ENCODE measurements around the gene PALB2. TPM values are rescaled to one million over a fixed set of nuclear protein-coding genes. Genes with fewer than 3 reads are reported as not detected.

The PALB2 gene
- total RNA-seq (2014; rRNA removed; shearing (Covaris generic)) = 21.7 and 26.1 TPM in 2 replicates

DNA sequence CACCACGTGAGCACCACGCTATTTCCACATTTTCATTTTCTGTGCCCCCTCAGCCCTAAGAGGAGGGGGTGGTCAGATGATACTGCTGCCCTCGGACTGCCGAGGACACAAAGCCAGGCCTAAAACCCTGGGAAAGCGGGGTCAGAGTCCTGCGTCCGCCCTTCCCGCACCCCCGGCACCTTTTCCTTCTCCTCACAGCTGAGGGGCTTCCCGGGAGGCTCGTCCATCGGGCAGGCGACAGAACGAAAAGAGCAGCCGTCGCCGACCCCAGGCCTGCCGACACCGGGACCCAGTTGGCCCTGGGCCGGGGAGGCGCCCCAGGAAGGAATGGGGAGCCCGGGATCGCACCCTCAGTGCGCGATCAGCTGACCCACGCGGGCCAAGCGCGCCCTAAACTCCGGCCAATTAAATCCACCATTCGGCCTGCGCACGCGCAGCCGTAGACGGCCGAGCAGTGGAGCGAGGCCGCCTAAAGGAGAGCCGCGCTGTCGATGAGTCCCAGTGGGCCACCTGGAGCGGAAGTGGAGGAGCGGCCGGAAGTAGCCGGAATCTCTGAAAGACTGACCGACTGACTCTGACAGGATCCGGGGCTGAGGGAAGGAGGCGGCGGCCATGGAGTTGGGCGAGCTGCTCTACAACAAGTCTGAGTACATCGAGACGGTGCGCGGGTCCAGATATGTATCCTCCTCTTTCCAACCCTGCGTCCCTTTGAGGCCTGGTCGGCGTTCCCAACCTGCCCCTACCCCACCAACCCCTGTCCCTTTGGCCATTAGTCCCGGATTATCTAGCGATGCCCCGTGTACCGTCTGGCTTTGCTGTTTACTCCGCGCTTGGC is at the start of gene PALB2, which contains the start of gene DCTN5:
TSS of gene PALB2 (minus strand) at position 380 of the 835 bp plus-strand sequence. CDS start at position 227, 153 bp downstream.
TSS of gene DCTN5 (plus strand) at position 536 of the 835 bp plus-strand sequence. CDS start at position 613, 77 bp downstream.
- peak; percentile 96 for DNase-seq
- Histone ChIP-seq H3K36me3 (replicated peaks; ENCODE audit: control insufficient read depth, insufficient read depth, low read length) (peaks cover 7% of the 10 kb centered on the region), H3K27me3 (ENCODE audit: control insufficient read depth, insufficient read depth, low read length) (no peaks in the 10 kb centered on the region), H3K4me3 (ENCODE audit: insufficient read depth, low read depth, low read length) (peak within 1 kb of the TSS; percentile 81)

GRCh38 chr16:23689442-23690187 is 48.5 kb upstream of the PALB2 start:
- H3K27me3 ChIP-seq (ENCODE audit: control insufficient read depth, insufficient read depth, low read length) = no peaks in the 10 kb centered on the region
- H3K4me3 ChIP-seq (ENCODE audit: insufficient read depth, low read depth, low read length) = no peak overlapping the region
- no peak for DNase-seq
- H3K36me3 ChIP-seq (replicated peaks; ENCODE audit: control insufficient read depth, insufficient read depth, low read length) = peaks cover 45% of the 10 kb centered on the region

DNA sequence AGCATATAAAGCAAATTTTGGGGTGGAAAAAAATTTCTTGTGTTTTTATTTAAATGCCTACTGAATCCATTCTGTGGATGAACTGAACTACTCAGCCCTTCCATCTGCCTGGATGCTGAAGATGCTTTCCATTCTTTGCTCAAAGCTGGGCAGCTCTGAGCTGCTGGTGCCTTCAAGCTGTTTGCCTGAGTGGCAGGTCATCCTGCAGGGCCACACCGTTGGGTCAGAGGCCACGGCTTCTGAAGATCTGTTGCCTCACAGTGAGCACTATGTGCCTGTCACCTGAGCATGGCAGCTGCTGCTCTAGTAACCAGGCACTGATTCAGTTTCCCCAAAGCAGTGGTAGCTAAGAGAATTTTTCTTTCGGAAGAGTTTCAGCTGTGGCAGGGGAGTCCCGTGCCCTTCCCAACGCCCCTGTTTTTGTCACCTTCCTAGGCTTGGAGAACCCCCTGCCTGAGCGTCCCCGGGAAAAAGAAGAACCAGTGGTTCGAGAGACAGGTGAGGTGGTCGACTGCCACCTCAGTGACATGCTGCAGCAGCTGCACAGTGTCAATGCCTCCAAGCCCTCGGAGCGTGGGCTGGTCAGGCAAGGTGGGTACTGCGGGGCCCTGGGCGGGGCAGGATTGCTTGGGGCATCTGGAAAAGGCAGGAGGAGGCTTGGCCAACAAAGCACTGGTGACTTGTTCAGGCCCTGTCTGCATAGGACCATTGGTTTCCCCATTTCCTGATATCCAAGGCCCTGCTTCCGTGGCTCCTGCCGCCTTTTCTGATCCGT is 46.1 kb upstream of the PALB2 start:
- Histone ChIP-seq H3K4me3 (ENCODE audit: insufficient read depth, low read depth, low read length) (no peak overlapping the region), H3K36me3 (replicated peaks; ENCODE audit: control insufficient read depth, insufficient read depth, low read length) (peaks cover 63% of the 10 kb centered on the region), H3K27me3 (ENCODE audit: control insufficient read depth, insufficient read depth, low read length) (no peaks in the 10 kb centered on the region)
- DNase-seq = no peak

DNA sequence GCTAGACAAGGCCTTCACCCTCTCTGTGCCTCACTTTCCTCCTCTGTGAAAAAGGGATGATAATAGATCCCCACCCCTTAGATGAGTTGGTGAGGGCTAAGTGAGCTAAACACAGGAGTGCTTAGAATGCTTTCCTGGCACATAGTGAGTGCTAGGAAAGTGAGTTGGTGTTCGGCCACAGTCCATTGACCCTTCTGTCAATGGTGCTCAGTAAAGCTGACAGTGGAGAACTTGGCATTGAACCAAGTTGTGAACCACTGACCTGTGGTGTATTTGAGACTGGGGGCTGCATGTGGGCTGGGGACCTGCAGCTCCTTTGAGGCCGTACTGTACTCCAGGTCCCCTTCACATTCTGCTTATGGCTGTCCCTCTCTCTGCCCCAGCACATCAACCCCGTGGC is 42.4 kb upstream of the PALB2 start:
- DNase-seq = no peak
- no peaks in the 10 kb centered on the region for H3K27me3 ChIP-seq (ENCODE audit: control insufficient read depth, insufficient read depth, low read length)
- H3K4me3 ChIP-seq (ENCODE audit: insufficient read depth, low read depth, low read length) = no peak overlapping the region
- peaks cover 66% of the 10 kb centered on the region for H3K36me3 ChIP-seq (replicated peaks; ENCODE audit: control insufficient read depth, insufficient read depth, low read length)

GRCh38 chr16:23682181-23682580 is 41.1 kb upstream of the PALB2 start:
- no peaks in the 10 kb centered on the region for H3K27me3 ChIP-seq (ENCODE audit: control insufficient read depth, insufficient read depth, low read length)
- DNase-seq = no peak
- H3K36me3 ChIP-seq (replicated peaks; ENCODE audit: control insufficient read depth, insufficient read depth, low read length) = peaks cover 53% of the 10 kb centered on the region
- H3K4me3 ChIP-seq (ENCODE audit: insufficient read depth, low read depth, low read length) = no peak overlapping the region

DNA sequence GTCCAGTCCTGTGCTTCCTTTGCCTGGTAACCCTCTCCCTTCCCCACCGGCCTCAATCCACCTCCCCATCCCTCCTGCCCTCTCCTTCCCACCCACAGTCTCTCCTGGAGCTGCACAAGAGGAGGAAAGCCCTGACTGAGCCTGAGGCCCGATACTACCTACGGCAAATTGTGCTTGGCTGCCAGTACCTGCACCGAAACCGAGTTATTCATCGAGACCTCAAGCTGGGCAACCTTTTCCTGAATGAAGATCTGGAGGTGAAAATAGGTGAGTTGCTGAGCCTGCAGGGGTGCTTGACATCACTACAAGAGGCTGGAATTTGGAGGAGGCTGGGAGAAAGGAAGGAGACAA is 38.9 kb upstream of the PALB2 start:
- no peaks in the 10 kb centered on the region for H3K27me3 ChIP-seq (ENCODE audit: control insufficient read depth, insufficient read depth, low read length)
- H3K4me3 ChIP-seq (ENCODE audit: insufficient read depth, low read depth, low read length) = peak overlapping the region; percentile 98
- peaks cover 41% of the 10 kb centered on the region for H3K36me3 ChIP-seq (replicated peaks; ENCODE audit: control insufficient read depth, insufficient read depth, low read length)
- DNase-seq = peak; percentile 55

DNA sequence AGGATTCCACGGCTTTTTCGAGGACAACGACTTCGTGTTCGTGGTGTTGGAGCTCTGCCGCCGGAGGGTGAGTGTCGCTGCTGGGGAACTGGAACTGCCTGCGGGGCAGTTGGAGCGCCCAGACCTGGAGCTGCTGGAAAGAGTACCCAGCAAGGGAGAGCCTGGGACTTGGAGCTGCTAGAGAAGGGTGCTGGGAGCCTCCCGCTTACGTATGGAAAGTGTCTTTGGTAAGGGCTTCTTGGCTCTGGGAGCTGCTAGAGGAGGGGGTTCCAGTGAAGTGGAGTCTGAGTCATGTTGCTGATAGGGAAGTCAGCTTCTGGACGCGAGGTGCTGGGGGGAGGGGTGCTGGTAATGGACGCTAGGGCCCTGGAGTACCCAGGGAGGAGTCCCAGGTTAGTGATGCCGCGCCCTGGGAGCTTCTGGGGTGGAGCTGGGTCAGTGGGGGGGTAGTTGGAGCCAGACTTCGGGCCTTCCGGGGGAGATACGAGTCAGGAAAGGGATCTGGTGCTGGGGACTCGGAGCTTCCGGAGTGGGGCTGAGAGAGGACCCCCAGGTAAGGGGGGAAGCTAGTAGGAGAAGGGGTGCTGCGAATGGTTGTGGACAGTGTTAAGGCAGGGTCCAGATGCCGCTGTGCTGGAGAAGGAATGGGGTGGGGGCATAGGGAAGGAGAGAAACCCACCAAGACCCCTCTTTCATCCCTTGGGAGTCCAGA is 38.3 kb upstream of the PALB2 start:
- H3K4me3 ChIP-seq (ENCODE audit: insufficient read depth, low read depth, low read length) = peak overlapping the region; percentile 98
- H3K36me3 ChIP-seq (replicated peaks; ENCODE audit: control insufficient read depth, insufficient read depth, low read length) = peaks cover 41% of the 10 kb centered on the region
- DNase-seq = peak; percentile 81
- H3K27me3 ChIP-seq (ENCODE audit: control insufficient read depth, insufficient read depth, low read length) = no peaks in the 10 kb centered on the region

DNA sequence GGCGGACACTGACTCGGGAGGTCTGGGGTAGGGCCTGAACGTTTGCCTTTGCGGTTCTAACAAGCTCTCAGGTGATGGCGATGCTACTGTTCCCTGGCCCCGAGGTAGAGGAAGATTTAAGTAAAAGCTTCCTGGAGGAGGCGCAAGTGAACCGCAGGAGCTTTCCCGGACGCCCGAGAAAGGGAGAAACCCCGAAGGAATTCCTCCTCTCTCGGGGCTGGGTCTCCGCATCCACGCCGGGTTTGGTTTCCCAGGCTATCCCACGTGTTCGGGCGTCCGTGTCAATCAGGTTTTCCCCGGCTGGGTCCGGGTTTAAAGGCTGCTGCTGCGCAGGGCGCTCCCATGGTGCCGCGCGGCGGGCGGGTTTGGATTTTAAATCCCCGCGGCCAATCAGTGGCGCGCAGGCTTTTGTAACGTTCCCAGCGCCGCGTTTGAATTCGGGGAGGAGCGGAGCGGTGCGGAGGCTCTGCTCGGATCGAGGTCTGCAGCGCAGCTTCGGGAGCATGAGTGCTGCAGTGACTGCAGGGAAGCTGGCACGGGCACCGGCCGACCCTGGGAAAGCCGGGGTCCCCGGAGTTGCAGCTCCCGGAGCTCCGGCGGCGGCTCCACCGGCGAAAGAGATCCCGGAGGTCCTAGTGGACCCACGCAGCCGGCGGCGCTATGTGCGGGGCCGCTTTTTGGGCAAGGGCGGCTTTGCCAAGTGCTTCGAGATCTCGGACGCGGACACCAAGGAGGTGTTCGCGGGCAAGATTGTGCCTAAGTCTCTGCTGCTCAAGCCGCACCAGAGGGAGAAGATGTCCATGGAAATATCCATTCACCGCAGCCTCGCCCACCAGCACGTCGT is 37.5 kb upstream of the PALB2 start, which contains the start of gene PLK1:
TSS of gene PLK1 (plus strand) at position 460 of the 844 bp plus-strand sequence. CDS start at position 504, 44 bp downstream.
- DNase-seq = peak; percentile 95
- Histone ChIP-seq H3K4me3 (ENCODE audit: insufficient read depth, low read depth, low read length) (peak within 1 kb of the TSS; percentile 98), H3K36me3 (replicated peaks; ENCODE audit: control insufficient read depth, insufficient read depth, low read length) (peaks cover 36% of the 10 kb centered on the region), H3K27me3 (ENCODE audit: control insufficient read depth, insufficient read depth, low read length) (no peaks in the 10 kb centered on the region)

DNA sequence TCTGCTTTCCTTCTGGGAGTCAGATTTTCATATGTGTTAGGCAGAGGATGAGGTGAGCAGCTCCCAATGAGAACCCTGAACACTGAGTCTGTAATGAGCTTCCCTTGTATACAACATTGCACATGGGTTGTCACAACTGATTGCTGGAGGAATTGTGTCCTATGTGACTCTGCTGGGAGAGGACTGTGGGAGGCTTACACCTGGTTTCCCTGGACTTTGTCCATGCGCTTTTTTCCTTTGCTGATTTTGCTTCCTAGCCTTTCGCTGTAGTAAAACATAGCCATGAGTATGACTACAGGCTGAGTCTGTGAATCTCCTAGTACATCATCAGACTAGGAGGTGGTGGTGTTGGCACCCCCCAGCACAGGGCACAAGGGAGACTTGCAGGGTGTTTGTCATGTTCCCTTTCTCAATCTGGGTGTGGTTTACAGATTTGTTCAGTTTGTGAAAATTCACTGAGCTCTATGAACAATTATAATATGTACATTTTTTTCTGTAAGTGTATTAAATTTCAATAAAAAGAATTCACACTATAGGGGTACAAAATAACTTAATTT is 35.9 kb upstream of the PALB2 start:
- Histone ChIP-seq H3K36me3 (replicated peaks; ENCODE audit: control insufficient read depth, insufficient read depth, low read length) (peaks cover 23% of the 10 kb centered on the region), H3K4me3 (ENCODE audit: insufficient read depth, low read depth, low read length) (no peak overlapping the region), H3K27me3 (ENCODE audit: control insufficient read depth, insufficient read depth, low read length) (no peaks in the 10 kb centered on the region)
- no peak for DNase-seq

- Histone ChIP-seq H3K36me3 (replicated peaks; ENCODE audit: control insufficient read depth, insufficient read depth, low read length) (peaks cover 13% of the 10 kb centered on the region), H3K4me3 (ENCODE audit: insufficient read depth, low read depth, low read length) (no peak overlapping the region), H3K27me3 (ENCODE audit: control insufficient read depth, insufficient read depth, low read length) (no peaks in the 10 kb centered on the region)
- DNase-seq = no peak
Measured at GRCh38 chr16:23673971-23674614, 33.0 kb upstream of the PALB2 start.

DNA sequence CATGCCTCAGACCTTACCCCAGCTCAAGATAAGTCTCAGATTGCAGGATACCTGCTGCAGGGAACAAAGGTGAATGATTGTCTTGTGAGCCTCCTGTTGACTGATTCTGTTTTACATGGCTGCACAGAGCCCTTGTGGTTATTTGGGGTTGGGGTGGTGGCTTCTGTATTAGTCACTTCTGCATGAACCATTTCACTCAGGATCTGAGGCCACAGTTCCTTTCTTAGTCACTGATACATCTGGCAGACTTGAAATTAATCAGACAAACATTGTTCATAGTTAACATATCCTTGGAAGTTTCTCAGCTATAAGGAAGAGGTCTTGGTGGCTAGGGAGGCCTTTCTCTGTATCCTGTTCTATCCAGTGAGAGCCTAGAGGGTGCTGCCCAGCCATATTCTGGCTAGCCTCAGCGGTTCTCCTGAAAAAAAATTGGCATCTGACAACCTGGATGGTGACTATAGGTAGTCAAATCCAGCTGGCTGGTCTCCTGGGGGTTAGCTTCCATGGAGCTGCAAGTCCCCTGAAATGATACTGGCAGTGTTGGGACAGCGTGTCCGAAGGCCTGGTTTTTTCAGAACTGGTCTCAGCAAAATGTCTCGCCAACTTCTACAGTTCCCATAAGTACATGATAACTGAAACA is 29.1 kb upstream of the PALB2 start:
- no peak overlapping the region for H3K4me3 ChIP-seq (ENCODE audit: insufficient read depth, low read depth, low read length)
- H3K27me3 ChIP-seq (ENCODE audit: control insufficient read depth, insufficient read depth, low read length) = no peaks in the 10 kb centered on the region
- DNase-seq = no peak
- peaks cover 34% of the 10 kb centered on the region for H3K36me3 ChIP-seq (replicated peaks; ENCODE audit: control insufficient read depth, insufficient read depth, low read length)

- H3K27me3 ChIP-seq (ENCODE audit: control insufficient read depth, insufficient read depth, low read length) = no peaks in the 10 kb centered on the region
- peaks cover 34% of the 10 kb centered on the region for H3K36me3 ChIP-seq (replicated peaks; ENCODE audit: control insufficient read depth, insufficient read depth, low read length)
- no peak overlapping the region for H3K4me3 ChIP-seq (ENCODE audit: insufficient read depth, low read depth, low read length)
- no peak for DNase-seq
Measured at GRCh38 chr16:23668873-23669272, 27.8 kb upstream of the PALB2 start.
